ENCODE results near the gene MRPL9. TPM values are rescaled to one million over a fixed set of nuclear protein-coding genes. Genes with fewer than 3 reads are reported as not detected.
"Not testable (repeated sequence)": the region's sequence is repeated elsewhere in the genome, so short reads cannot be mapped to it uniquely, and the experiment has no call there.

The MRPL9 gene
- total RNA-seq, 2 donors from 2014 or later: 46.3 to 49.1 TPM

- no peak for DNase-seq (ENCODE audit: low spot score)
- intact Hi-C loops (cut with DNase I): no loop called here
Measured at GRCh38 chr1:151741516-151741915, 21.8 kb downstream of the MRPL9 start.

- no peak for DNase-seq (ENCODE audit: low spot score)
- intact Hi-C loops (cut with DNase I): loop anchor here (5.0 to 10.0 kb wide), 5 partner anchors 125 to 295 kb away; partner anchors contain the start of gene SNX27 (in 1 of the 2)
Measured at GRCh38 chr1:151739590-151740355, 23.5 kb downstream of the MRPL9 start.

GRCh38 chr1:151737479-151737878, 25.8 kb downstream of the MRPL9 start:
- no peak for DNase-seq (ENCODE audit: low spot score)
- intact Hi-C loops (cut with DNase I): loop anchor here (5.0 to 10.0 kb wide), 5 partner anchors 123 to 293 kb away; partner anchors contain the start of gene SNX27 (in 1 of the 2)

GRCh38 chr1:151737026-151737425, 26.3 kb downstream of the MRPL9 start:
- DNase-seq (ENCODE audit: low spot score): no peak
- intact Hi-C loops (cut with DNase I): loop anchor here (5.0 to 10.0 kb wide), 5 partner anchors 122 to 292 kb away; partner anchors contain the start of gene SNX27 (in 1 of the 2)

GRCh38 chr1:151733995-151734394, 29.3 kb downstream of the MRPL9 start:
- DNase-seq (ENCODE audit: low spot score): not testable (repeated sequence)
- intact Hi-C loops (cut with DNase I): loop anchor here (10.0 kb wide), 3 partner anchors 119 to 289 kb away; partner anchors contain the start of gene SNX27 (in 1 of the 2)

- intact Hi-C loops (cut with DNase I): loop anchor here (10.0 kb wide), 3 partner anchors 118 to 288 kb away; partner anchors contain the start of gene SNX27 (in 1 of the 2)
- DNase-seq (ENCODE audit: low spot score): no peak
Measured at GRCh38 chr1:151733126-151733525, 30.2 kb downstream of the MRPL9 start.

GRCh38 chr1:151729966-151730291, 33.4 kb downstream of the MRPL9 start:
- no peak for DNase-seq (ENCODE audit: low spot score)
- intact Hi-C loops (cut with DNase I): loop anchor here (10.0 kb wide), 3 partner anchors 115 to 285 kb away; partner anchors contain the start of gene SNX27 (in 1 of the 2)

- DNase-seq (ENCODE audit: low spot score): no peak
- intact Hi-C loops (cut with DNase I): no loop called here
Measured at GRCh38 chr1:151729157-151729965, 33.9 kb downstream of the MRPL9 start.

- intact Hi-C loops (cut with DNase I): no loop called here
Measured at GRCh38 chr1:151728151-151729054, 34.9 kb downstream of the MRPL9 start.

GRCh38 chr1:151723726-151724370, 39.4 kb downstream of the MRPL9 start:
- intact Hi-C loops (cut with DNase I): no loop called here
- no peak for DNase-seq (ENCODE audit: low spot score)

More at GRCh38 chr1:151728151-151729054, 34.9 kb downstream of the MRPL9 start:
- no peak for DNase-seq (ENCODE audit: low spot score)

GRCh38 chr1:151721788-151722510, 41.3 kb downstream of the MRPL9 start:
- no peak for DNase-seq (ENCODE audit: low spot score)
- intact Hi-C loops (cut with DNase I): no loop called here

GRCh38 chr1:151720974-151721787, 42.1 kb downstream of the MRPL9 start, which contains the start of gene RIIAD1:
Gene RIIAD1, plus strand, starts transcription at chr1:151721522. Its CDS starts 15 bp downstream, at chr1:151721537.
- DNase-seq (ENCODE audit: low spot score): no peak
- intact Hi-C loops (cut with DNase I): no loop called here

- intact Hi-C loops (cut with DNase I): no loop called here
- DNase-seq (ENCODE audit: low spot score): no peak
Measured at GRCh38 chr1:151720554-151720953, 42.7 kb downstream of the MRPL9 start.

GRCh38 chr1:151720125-151720524, 43.2 kb downstream of the MRPL9 start:
- intact Hi-C loops (cut with DNase I): no loop called here
- DNase-seq (ENCODE audit: low spot score): no peak

GRCh38 chr1:151718666-151719065, 44.6 kb downstream of the MRPL9 start:
- no peak for DNase-seq (ENCODE audit: low spot score)
- intact Hi-C loops (cut with DNase I): no loop called here

- no peak for DNase-seq (ENCODE audit: low spot score)
- intact Hi-C loops (cut with DNase I): no loop called here
Measured at GRCh38 chr1:151718011-151718431, 45.3 kb downstream of the MRPL9 start.
